C4-2B (cell line): ENCODE measurements around the gene PPA2.

ENCODE experiments used
- CTCF ChIP-seq: fragments of 450-650 bp; conservative IDR thresholded peaks from 2 replicates; pipeline ENCODE4 v1.5.1; 2017; ENCODE audit warnings: mild to moderate bottlenecking
- ZFX ChIP-seq: fragments of 450-650 bp; IDR thresholded peaks from 2 replicates; pipeline ENCODE4 v1.6.1; 2017

GRCh38 chr4:105415281-105415744, 58.5 kb downstream of the PPA2 start:
- TF ChIP-seq CTCF (no peak), ZFX (no peak)
